HepG2 (cell line): ENCODE results near the gene ANKEF1. TPM values are rescaled to one million over a fixed set of nuclear protein-coding genes. Genes with fewer than 3 reads are reported as not detected.

Experiments used
- BORCS8-MEF2B ChIP-seq: sonication (generic); formaldehyde crosslinking; IDR thresholded peaks from 2 replicates; pipeline ENCODE4 v1.8.0; 2022; ENCODE audit warnings: mild to moderate bottlenecking, missing genetic modification reagents
- FOXM1 ChIP-seq: sonication (generic); formaldehyde crosslinking; IDR thresholded peaks from 2 replicates; pipeline ENCODE4 v1.5.0; 2020; ENCODE audit warnings: missing genetic modification reagents
- FOXO1 ChIP-seq: sonication (generic); formaldehyde crosslinking; IDR thresholded peaks from 2 replicates; pipeline ENCODE4 v1.4.0; 2020; ENCODE audit warnings: missing genetic modification reagents
- GABPB1 ChIP-seq: IDR thresholded peaks from 2 replicates; pipeline ENCODE4 v1.6.1; 2016; ENCODE audit warnings: mild to moderate bottlenecking, missing genetic modification reagents, moderate library complexity, missing compliant biosample characterization
- HOXA5 ChIP-seq: sonication (generic); formaldehyde crosslinking; IDR thresholded peaks from 2 replicates; pipeline ENCODE4 v1.4.0; 2020; ENCODE audit warnings: missing genetic modification reagents
- MAFG ChIP-seq: sonication (generic); formaldehyde crosslinking; IDR thresholded peaks from 2 replicates; pipeline ENCODE4 v1.5.1; 2020; ENCODE audit warnings: mild to moderate bottlenecking, missing genetic modification reagents
- NBN ChIP-seq: fragments of 450-650 bp; conservative IDR thresholded peaks from 2 replicates; pipeline ENCODE4 v1.6.1; 2017
- NFRKB ChIP-seq: fragments of 450-650 bp; IDR thresholded peaks from 2 replicates; pipeline ENCODE4 v1.6.1; 2017
- RAD51 ChIP-seq: fragments of 450-650 bp; IDR thresholded peaks from 2 replicates; pipeline ENCODE4 v1.6.1; 2016; ENCODE audit warnings: borderline replicate concordance
- TOPORS ChIP-seq: sonication (generic); formaldehyde crosslinking; IDR thresholded peaks from 2 replicates; pipeline ENCODE4 v1.8.0; 2023; ENCODE audit warnings: mild to moderate bottlenecking, missing genetic modification reagents
- ZFP36 ChIP-seq: fragments of 150-350 bp; IDR thresholded peaks from 2 replicates; pipeline ENCODE4 v1.6.1; 2018; ENCODE audit warnings: borderline replicate concordance, low read length, low read depth; ENCODE audit not compliant: partially characterized antibody
- ZFP36L1 ChIP-seq: sonication (generic); formaldehyde crosslinking; IDR thresholded peaks from 2 replicates; pipeline ENCODE4 v1.8.0; 2022; ENCODE audit warnings: mild to moderate bottlenecking, missing genetic modification reagents, moderate library complexity
- ZFP36L2 ChIP-seq: sonication (generic); formaldehyde crosslinking; IDR thresholded peaks from 2 replicates; pipeline ENCODE4 v1.4.0; 2020; ENCODE audit warnings: missing genetic modification reagents
- ZMAT3 ChIP-seq: sonication (generic); formaldehyde crosslinking; conservative IDR thresholded peaks from 2 replicates; pipeline ENCODE4 v1.7.0; 2021; ENCODE audit warnings: missing genetic modification reagents
- ZMYM2 ChIP-seq: sonication (generic); formaldehyde crosslinking; IDR thresholded peaks from 2 replicates; pipeline ENCODE4 v1.8.0; 2022; ENCODE audit warnings: mild to moderate bottlenecking, missing genetic modification reagents
- ZNF431 ChIP-seq: sonication (generic); formaldehyde crosslinking; IDR thresholded peaks from 2 replicates; pipeline ENCODE4 v1.9.0; 2022; ENCODE audit warnings: missing genetic modification reagents, low read depth, mild to moderate bottlenecking, borderline replicate concordance
- ZNF570 ChIP-seq: sonication (generic); formaldehyde crosslinking; IDR thresholded peaks from 2 replicates; pipeline ENCODE4 v1.4.0; 2020; ENCODE audit warnings: mild to moderate bottlenecking, missing genetic modification reagents, borderline replicate concordance
- ZNF724P ChIP-seq: sonication (generic); formaldehyde crosslinking; IDR thresholded peaks from 2 replicates; pipeline ENCODE4 v1.8.0; 2022; ENCODE audit warnings: missing genetic modification reagents, borderline replicate concordance
- ZNF766 ChIP-seq: sonication (generic); formaldehyde crosslinking; IDR thresholded peaks from 2 replicates; pipeline ENCODE4 v1.5.0; 2020; ENCODE audit warnings: missing genetic modification reagents, borderline replicate concordance
- ZNF891 ChIP-seq: sonication (generic); formaldehyde crosslinking; IDR thresholded peaks from 2 replicates; pipeline ENCODE4 v1.5.0; 2020; ENCODE audit warnings: mild to moderate bottlenecking, missing genetic modification reagents
- ZSCAN20 ChIP-seq: sonication (generic); formaldehyde crosslinking; IDR thresholded peaks from 2 replicates; pipeline ENCODE4 v1.4.0; 2020; ENCODE audit warnings: missing genetic modification reagents, mild to moderate bottlenecking, borderline replicate concordance
- polyA plus RNA-seq, 8 experiments: library from polyadenylated mRNA; depleted of rRNA in 3 of 8; stranded (reverse) in 7 of 8; unstranded in 1 of 8; fragments of >200 nt; fragmentation: Illumina TruSeq in 4 of 8; extraction: Trizol in 4 of 8; gene quantifications; 2 replicates each; pipeline versions ENCODE4 v1.2.1 to v1.2.3, GENCODE V29; 2011 to 2016; ENCODE audit warnings: low read depth in 4 of 8, missing spikeins in 1 of 8, mixed read lengths in 1 of 8; ENCODE audit not compliant: insufficient read depth in 1 of 8
- total RNA-seq, 5 experiments: library from RNA; depleted of rRNA; stranded (reverse); fragments of >200 nt; fragmentation: Illumina TruSeq; extraction: Trizol; gene quantifications; 2 replicates each; pipeline ENCODE4 v1.2.3, GENCODE V29; 2016; ENCODE audit warnings: low read depth in 1 of 5
- TF ChIP-seq, protein P1 (sequence below): sonication (generic); formaldehyde crosslinking; IDR thresholded peaks from 2 replicates; pipeline ENCODE4 v1.5.0; 2020; ENCODE audit warnings: mild to moderate bottlenecking, missing genetic modification reagents
- TF ChIP-seq, protein P2 (sequence below): sonication (generic); formaldehyde crosslinking; IDR thresholded peaks from 2 replicates; pipeline ENCODE4 v1.5.1; 2020; ENCODE audit warnings: mild to moderate bottlenecking, missing genetic modification reagents
- TF ChIP-seq, protein P3 (sequence below): IDR thresholded peaks from 2 replicates; pipeline ENCODE4 v1.6.1; 2016; ENCODE audit warnings: low read depth, borderline replicate concordance
- TF ChIP-seq, protein P4 (sequence below): sonication (generic); formaldehyde crosslinking; IDR thresholded peaks from 2 replicates; pipeline ENCODE4 v1.4.0; 2020; ENCODE audit warnings: missing genetic modification reagents

Gene ANKEF1
- total and polyA plus RNA-seq, 2 of the 13 experiments (the other 11 are each of a cell fraction or from before 2014, with no cell fraction given), result 3.1 to 8.6 TPM

DNA sequence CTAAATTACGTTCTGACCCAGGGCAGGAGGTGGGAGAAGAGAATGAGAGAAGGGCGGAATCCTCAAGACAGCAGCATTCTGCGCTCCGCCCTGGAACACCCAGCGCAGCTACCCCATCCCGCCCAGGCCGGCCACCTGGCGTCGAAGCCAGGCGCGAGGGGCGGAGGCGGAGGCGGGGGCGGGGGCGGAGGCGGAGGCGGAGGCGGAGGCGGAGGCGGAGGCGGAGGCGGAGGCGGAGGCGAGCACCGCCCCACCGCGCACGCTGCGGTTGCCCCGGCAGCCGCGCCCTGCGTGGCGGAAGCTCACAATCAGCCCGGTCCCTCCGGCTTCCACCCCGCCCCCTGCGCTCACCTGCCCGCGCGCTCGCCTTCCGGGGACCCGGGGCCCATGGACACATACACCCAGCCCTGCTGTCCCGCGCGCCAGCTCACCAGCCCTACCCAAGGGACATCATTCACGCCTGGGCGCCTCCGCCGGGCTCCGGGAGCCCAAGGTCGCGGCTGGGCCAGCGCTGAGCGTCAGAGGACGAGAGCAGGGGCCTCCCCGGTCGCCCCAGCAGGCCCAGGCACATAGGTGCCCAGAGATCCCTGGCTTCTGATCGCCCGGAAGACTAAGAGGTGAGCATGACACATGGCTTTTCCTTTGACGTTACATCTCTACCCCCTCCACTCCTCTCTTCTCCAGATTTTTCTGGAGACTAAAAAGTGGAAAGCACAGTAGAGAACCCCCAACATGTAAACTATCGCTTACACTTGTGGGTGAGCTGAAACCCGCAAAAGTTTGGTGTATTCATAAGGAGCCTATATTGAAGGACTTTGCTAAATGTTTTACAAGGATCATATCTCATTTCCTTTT, at the start of gene ANKEF1 (continued):
- TF ChIP-seq, protein P1, sequence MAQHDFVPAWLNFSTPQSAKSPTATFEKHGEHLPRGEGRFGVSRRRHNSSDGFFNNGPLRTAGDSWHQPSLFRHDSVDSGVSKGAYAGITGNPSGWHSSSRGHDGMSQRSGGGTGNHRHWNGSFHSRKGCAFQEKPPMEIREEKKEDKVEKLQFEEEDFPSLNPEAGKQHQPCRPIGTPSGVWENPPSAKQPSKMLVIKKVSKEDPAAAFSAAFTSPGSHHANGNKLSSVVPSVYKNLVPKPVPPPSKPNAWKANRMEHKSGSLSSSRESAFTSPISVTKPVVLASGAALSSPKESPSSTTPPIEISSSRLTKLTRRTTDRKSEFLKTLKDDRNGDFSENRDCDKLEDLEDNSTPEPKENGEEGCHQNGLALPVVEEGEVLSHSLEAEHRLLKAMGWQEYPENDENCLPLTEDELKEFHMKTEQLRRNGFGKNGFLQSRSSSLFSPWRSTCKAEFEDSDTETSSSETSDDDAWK (CRISPR knock-in tag), result no peak
- no peak for TF ChIP-seq NFRKB
- TF ChIP-seq, protein P2, sequence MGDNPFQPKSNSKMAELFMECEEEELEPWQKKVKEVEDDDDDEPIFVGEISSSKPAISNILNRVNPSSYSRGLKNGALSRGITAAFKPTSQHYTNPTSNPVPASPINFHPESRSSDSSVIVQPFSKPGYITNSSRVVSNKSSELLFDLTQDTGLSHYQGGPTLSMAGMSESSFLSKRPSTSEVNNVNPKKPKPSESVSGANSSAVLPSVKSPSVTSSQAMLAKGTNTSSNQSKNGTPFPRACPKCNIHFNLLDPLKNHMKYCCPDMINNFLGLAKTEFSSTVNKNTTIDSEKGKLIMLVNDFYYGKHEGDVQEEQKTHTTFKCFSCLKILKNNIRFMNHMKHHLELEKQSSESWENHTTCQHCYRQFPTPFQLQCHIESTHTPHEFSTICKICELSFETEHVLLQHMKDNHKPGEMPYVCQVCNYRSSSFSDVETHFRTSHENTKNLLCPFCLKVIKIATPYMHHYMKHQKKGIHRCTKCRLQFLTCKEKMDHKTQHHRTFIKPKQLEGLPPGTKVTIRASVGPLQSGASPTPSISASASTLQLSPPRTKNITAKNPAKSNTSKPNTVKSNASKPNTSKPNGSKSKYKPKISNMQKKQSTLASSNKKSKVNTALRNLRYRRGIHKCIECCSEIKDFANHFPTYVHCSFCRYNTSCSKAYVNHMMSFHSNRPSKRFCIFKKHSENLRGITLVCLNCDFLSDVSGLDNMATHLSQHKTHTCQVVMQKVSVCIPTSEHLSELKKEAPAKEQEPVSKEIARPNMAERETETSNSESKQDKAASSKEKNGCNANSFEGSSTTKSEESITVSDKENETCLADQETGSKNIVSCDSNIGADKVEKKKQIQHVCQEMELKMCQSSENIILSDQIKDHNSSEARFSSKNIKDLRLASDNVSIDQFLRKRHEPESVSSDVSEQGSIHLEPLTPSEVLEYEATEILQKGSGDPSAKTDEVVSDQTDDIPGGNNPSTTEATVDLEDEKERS (CRISPR knock-in tag), result peak; percentile 77
- TF ChIP-seq ZSCAN20 (CRISPR knock-in tag), result peak; percentile 51; the same call in 1 of the 2 replicates
- TF ChIP-seq ZNF570 (CRISPR knock-in tag), result no peak
- TF ChIP-seq RAD51, result no peak
- no peak for TF ChIP-seq ZFP36L2 (CRISPR knock-in tag)
- peak; percentile 94 for TF ChIP-seq ZNF431
- TF ChIP-seq BORCS8-MEF2B (CRISPR knock-in tag), result peak; percentile 97
- TF ChIP-seq HOXA5 (CRISPR knock-in tag), result peak; percentile 78
- TF ChIP-seq, protein P3, sequence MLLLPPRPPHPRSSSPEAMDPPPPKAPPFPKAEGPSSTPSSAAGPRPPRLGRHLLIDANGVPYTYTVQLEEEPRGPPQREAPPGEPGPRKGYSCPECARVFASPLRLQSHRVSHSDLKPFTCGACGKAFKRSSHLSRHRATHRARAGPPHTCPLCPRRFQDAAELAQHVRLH (CRISPR knock-in tag), result peak; percentile 85; the same call in 1 of the 2 replicates
- TF ChIP-seq ZNF891 (CRISPR knock-in tag), result peak; percentile 98
- TF ChIP-seq ZNF766, result no peak
- TF ChIP-seq ZFP36, result no peak
- peak; percentile 74 for TF ChIP-seq ZMAT3 (CRISPR knock-in tag)
- no peak for TF ChIP-seq ZFP36L1
- TF ChIP-seq ZNF724P, result peak; percentile 92; the same call in 1 of the 2 replicates
- no peak for TF ChIP-seq MAFG (CRISPR knock-in tag)
- peak; percentile 79 for TF ChIP-seq FOXO1
- no peak for TF ChIP-seq NBN
- TF ChIP-seq GABPB1 (CRISPR knock-in tag), result peak; percentile 96
- TF ChIP-seq FOXM1 (CRISPR knock-in tag), result no peak
- peak; percentile 50; the same call in 1 of the 2 replicates for TF ChIP-seq ZMYM2 (CRISPR knock-in tag)
- TF ChIP-seq, protein P4, sequence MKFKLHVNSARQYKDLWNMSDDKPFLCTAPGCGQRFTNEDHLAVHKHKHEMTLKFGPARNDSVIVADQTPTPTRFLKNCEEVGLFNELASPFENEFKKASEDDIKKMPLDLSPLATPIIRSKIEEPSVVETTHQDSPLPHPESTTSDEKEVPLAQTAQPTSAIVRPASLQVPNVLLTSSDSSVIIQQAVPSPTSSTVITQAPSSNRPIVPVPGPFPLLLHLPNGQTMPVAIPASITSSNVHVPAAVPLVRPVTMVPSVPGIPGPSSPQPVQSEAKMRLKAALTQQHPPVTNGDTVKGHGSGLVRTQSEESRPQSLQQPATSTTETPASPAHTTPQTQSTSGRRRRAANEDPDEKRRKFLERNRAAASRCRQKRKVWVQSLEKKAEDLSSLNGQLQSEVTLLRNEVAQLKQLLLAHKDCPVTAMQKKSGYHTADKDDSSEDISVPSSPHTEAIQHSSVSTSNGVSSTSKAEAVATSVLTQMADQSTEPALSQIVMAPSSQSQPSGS (CRISPR knock-in tag), result peak; percentile 60
- TF ChIP-seq TOPORS (CRISPR knock-in tag), result peak; percentile 92
